Naive B cell (primary cell): ENCODE measurements around the gene JMJD1C. TPM values are rescaled to one million over a fixed set of nuclear protein-coding genes. Genes with fewer than 3 reads are reported as not detected.

ENCODE experiments used
- ATAC-seq, 2 donors: fragments of 150-1000 bp; cut with Tn5 transposase; 2 replicates each; pipeline ENCODE4 v1.10.0; 2021; ENCODE audit warnings: low read depth in 2 of 2, mild to moderate bottlenecking in 2 of 2, moderate library complexity in 2 of 2
- DNase-seq: peaks from one replicate; pipeline ENCODE4 v3.0.0; 2022
- H3K27ac Mint-ChIP-seq, 6 donors: one replicate each; pipeline ENCODE4 v1.8.0; 2020 to 2022; ENCODE audit warnings: mild to moderate bottlenecking in 6 of 6, mixed read lengths in 6 of 6, moderate library complexity in 5 of 6, inconsistent platforms in 2 of 6
- H3K27me3 Mint-ChIP-seq, 3 donors: one replicate each; pipeline ENCODE4 v1.8.0; 2021 to 2022; ENCODE audit warnings: mixed read lengths in 3 of 3, mild to moderate bottlenecking in 1 of 3
- H3K36me3 Mint-ChIP-seq, 2 donors: one replicate each; pipeline ENCODE4 v1.8.0; 2020 to 2022; ENCODE audit warnings: mixed read lengths in 2 of 2, inconsistent platforms in 1 of 2, mild to moderate bottlenecking in 1 of 2
- H3K4me1 Mint-ChIP-seq, 3 donors: one replicate each; pipeline ENCODE4 v1.8.0; 2020 to 2022; ENCODE audit warnings: mixed read lengths in 3 of 3, inconsistent platforms in 1 of 3, mild to moderate bottlenecking in 1 of 3, moderate library complexity in 1 of 3
- H3K4me3 Mint-ChIP-seq, 8 donors: one replicate each; pipeline ENCODE4 v1.8.0; 2020 to 2022; ENCODE audit warnings: mild to moderate bottlenecking in 8 of 8, mixed read lengths in 8 of 8, moderate library complexity in 8 of 8, inconsistent platforms in 2 of 8
- H3K9me3 Mint-ChIP-seq, 7 donors: one replicate each; pipeline ENCODE4 v1.8.0; 2020 to 2022; ENCODE audit warnings: mixed read lengths in 7 of 7, mild to moderate bottlenecking in 5 of 7, inconsistent platforms in 2 of 7, moderate library complexity in 1 of 7
- polyA plus RNA-seq, 6 donors: library from polyadenylated mRNA; unstranded; fragments of 300-500 nt; fragmentation: Illumina TruSeq; gene quantifications; one replicate each; pipeline ENCODE4 v1.2.3, GENCODE V29; 2021; ENCODE audit warnings: low read depth in 6 of 6

JMJD1C gene
- polyA plus RNA-seq, 6 donors from 2014 or later = 51.7 to 154 (median 124) TPM

- peaks cover 24 to 35% (median 30%) of the 10 kb centered on the region in 3 donors for H3K4me1 Mint-ChIP-seq
- no peak overlapping the region for H3K27ac Mint-ChIP-seq
- no peak for DNase-seq
- no peak overlapping the region for H3K4me3 Mint-ChIP-seq
- H3K27me3 Mint-ChIP-seq = no peaks in the 10 kb centered on the region
- no peaks in the 10 kb centered on the region for H3K9me3 Mint-ChIP-seq
- ATAC-seq = no peak
- H3K36me3 Mint-ChIP-seq = no peaks in the 10 kb centered on the region
Measured at GRCh38 chr10:63425512-63425911, 40.3 kb downstream of the JMJD1C start.

GRCh38 chr10:63424576-63424975, 41.2 kb downstream of the JMJD1C start:
- Mint-ChIP-seq H3K36me3 (no peaks in the 10 kb centered on the region), H3K27ac (no peak overlapping the region), H3K4me3 (no peak overlapping the region), H3K4me1 (peaks cover 19 to 30% (median 24%) of the 10 kb centered on the region in 3 donors), H3K27me3 (no peaks in the 10 kb centered on the region), H3K9me3 (no peaks in the 10 kb centered on the region)
- ATAC-seq (no peak), DNase-seq (no peak)

GRCh38 chr10:63423494-63423893, 42.3 kb downstream of the JMJD1C start:
- H3K4me3 Mint-ChIP-seq = no peak overlapping the region
- no peaks in the 10 kb centered on the region for H3K36me3 Mint-ChIP-seq
- ATAC-seq (no peak), DNase-seq (no peak)
- H3K9me3 Mint-ChIP-seq = no peaks in the 10 kb centered on the region
- H3K27ac Mint-ChIP-seq = no peak overlapping the region
- no peaks in the 10 kb centered on the region for H3K27me3 Mint-ChIP-seq
- H3K4me1 Mint-ChIP-seq = peaks cover 19 to 25% (median 21%) of the 10 kb centered on the region in 3 donors

GRCh38 chr10:63421591-63421990, 44.2 kb downstream of the JMJD1C start:
- H3K36me3 Mint-ChIP-seq = no peaks in the 10 kb centered on the region
- H3K4me1 Mint-ChIP-seq = peaks cover 19 to 25% (median 21%) of the 10 kb centered on the region in 3 donors
- H3K27ac Mint-ChIP-seq = peak overlapping the region; percentile 20 to 93 (median 73)
- no peaks in the 10 kb centered on the region for H3K27me3 Mint-ChIP-seq
- no peaks in the 10 kb centered on the region for H3K9me3 Mint-ChIP-seq
- peak; percentile 44 for DNase-seq
- ATAC-seq = peak; percentile 99 to 100
- peak overlapping the region in 4 of 8 donors; percentile 1 to 28 (median 14) for H3K4me3 Mint-ChIP-seq

- no peaks in the 10 kb centered on the region for H3K9me3 Mint-ChIP-seq
- H3K36me3 Mint-ChIP-seq = no peaks in the 10 kb centered on the region
Measured at GRCh38 chr10:63416376-63416775, 49.4 kb downstream of the JMJD1C start.

GRCh38 chr10:63415640-63416244, 50.0 kb downstream of the JMJD1C start:
- H3K4me3 Mint-ChIP-seq = no peak overlapping the region
- H3K4me1 Mint-ChIP-seq = peaks cover 8 to 16% (median 13%) of the 10 kb centered on the region in 3 donors
- DNase-seq = no peak
- no peaks in the 10 kb centered on the region for H3K27me3 Mint-ChIP-seq
- H3K36me3 Mint-ChIP-seq = no peaks in the 10 kb centered on the region
- peak overlapping the region in 2 of 6 donors; percentile 29 to 54 for H3K27ac Mint-ChIP-seq
- ATAC-seq = no peak
- H3K9me3 Mint-ChIP-seq = no peaks in the 10 kb centered on the region

More at GRCh38 chr10:63416376-63416775, 49.4 kb downstream of the JMJD1C start:
- no peak overlapping the region for H3K4me3 Mint-ChIP-seq
- ATAC-seq = no peak
- no peak for DNase-seq
- H3K27me3 Mint-ChIP-seq = no peaks in the 10 kb centered on the region
- peaks cover 14 to 17% (median 16%) of the 10 kb centered on the region in 3 donors for H3K4me1 Mint-ChIP-seq
- peak overlapping the region in 1 of 6 donors; percentile 29 for H3K27ac Mint-ChIP-seq

- Mint-ChIP-seq H3K36me3 (no peaks in the 10 kb centered on the region), H3K4me3 (no peak overlapping the region), H3K9me3 (no peaks in the 10 kb centered on the region), H3K27ac (no peak overlapping the region), H3K27me3 (no peaks in the 10 kb centered on the region), H3K4me1 (peaks cover 11 to 22% (median 20%) of the 10 kb centered on the region in 3 donors)
- DNase-seq (no peak), ATAC-seq (no peak)
Measured at GRCh38 chr10:63414481-63415260, 51.1 kb downstream of the JMJD1C start.

GRCh38 chr10:63413429-63413828, 52.3 kb downstream of the JMJD1C start:
- Mint-ChIP-seq H3K9me3 (no peaks in the 10 kb centered on the region), H3K4me3 (no peak overlapping the region), H3K27ac (no peak overlapping the region), H3K4me1 (peaks cover 16 to 28% (median 26%) of the 10 kb centered on the region in 3 donors), H3K36me3 (no peaks in the 10 kb centered on the region), H3K27me3 (no peaks in the 10 kb centered on the region)
- no peak for DNase-seq
- no peak for ATAC-seq

GRCh38 chr10:63412304-63412703, 53.5 kb downstream of the JMJD1C start:
- DNase-seq (no peak), ATAC-seq (no peak)
- Mint-ChIP-seq H3K4me3 (no peak overlapping the region), H3K9me3 (no peaks in the 10 kb centered on the region), H3K36me3 (no peaks in the 10 kb centered on the region), H3K4me1 (peaks cover 16 to 33% (median 26%) of the 10 kb centered on the region in 3 donors), H3K27ac (no peak overlapping the region), H3K27me3 (no peaks in the 10 kb centered on the region)

GRCh38 chr10:63410633-63411032, 55.1 kb downstream of the JMJD1C start:
- Mint-ChIP-seq H3K9me3 (no peaks in the 10 kb centered on the region), H3K4me3 (no peak overlapping the region), H3K27me3 (no peaks in the 10 kb centered on the region), H3K4me1 (peaks cover 12 to 30% (median 22%) of the 10 kb centered on the region in 3 donors), H3K27ac (peak overlapping the region in 1 of 6 donors; percentile 69), H3K36me3 (no peaks in the 10 kb centered on the region)
- no peak for ATAC-seq
- no peak for DNase-seq

GRCh38 chr10:63409465-63410027, 56.2 kb downstream of the JMJD1C start:
- no peak overlapping the region for H3K4me3 Mint-ChIP-seq
- H3K27me3 Mint-ChIP-seq = no peaks in the 10 kb centered on the region
- ATAC-seq (peak in 1 of 2 donors; percentile 28), DNase-seq (no peak)
- H3K4me1 Mint-ChIP-seq = peaks cover 12 to 28% (median 20%) of the 10 kb centered on the region in 3 donors
- H3K36me3 Mint-ChIP-seq = no peaks in the 10 kb centered on the region
- no peaks in the 10 kb centered on the region for H3K9me3 Mint-ChIP-seq
- H3K27ac Mint-ChIP-seq = peak overlapping the region in 2 of 6 donors; percentile 4 to 31

GRCh38 chr10:63407136-63407662, 58.6 kb downstream of the JMJD1C start:
- peaks cover 0 to 5% of the 10 kb centered on the region in 2 donors for H3K36me3 Mint-ChIP-seq
- H3K27ac Mint-ChIP-seq = peak overlapping the region in 1 of 6 donors; percentile 38
- no peak overlapping the region for H3K4me3 Mint-ChIP-seq
- no peaks in the 10 kb centered on the region for H3K9me3 Mint-ChIP-seq
- no peaks in the 10 kb centered on the region for H3K27me3 Mint-ChIP-seq
- DNase-seq (no peak), ATAC-seq (no peak)
- peaks cover 12 to 28% (median 18%) of the 10 kb centered on the region in 3 donors for H3K4me1 Mint-ChIP-seq

GRCh38 chr10:63396133-63396761, 69.5 kb downstream of the JMJD1C start:
- Mint-ChIP-seq H3K4me1 (peaks cover 11 to 21% (median 13%) of the 10 kb centered on the region in 3 donors), H3K36me3 (peaks cover 0 to 16% of the 10 kb centered on the region in 2 donors), H3K27me3 (no peaks in the 10 kb centered on the region), H3K27ac (peak overlapping the region in 2 of 6 donors; percentile 59 to 67), H3K4me3 (no peak overlapping the region), H3K9me3 (peaks cover 0 to 7% (median 3%) of the 10 kb centered on the region in 7 donors)
- no peak for DNase-seq
- ATAC-seq = no peak
